Measurements from ENCODE around the gene MAD1L1. TPM values are rescaled to one million over a fixed set of nuclear protein-coding genes. Genes with fewer than 3 reads are reported as not detected.

Gene MAD1L1
- total and polyA plus RNA-seq, 8 donors, result 12.8 to 469 (median 27.3) TPM

DNA sequence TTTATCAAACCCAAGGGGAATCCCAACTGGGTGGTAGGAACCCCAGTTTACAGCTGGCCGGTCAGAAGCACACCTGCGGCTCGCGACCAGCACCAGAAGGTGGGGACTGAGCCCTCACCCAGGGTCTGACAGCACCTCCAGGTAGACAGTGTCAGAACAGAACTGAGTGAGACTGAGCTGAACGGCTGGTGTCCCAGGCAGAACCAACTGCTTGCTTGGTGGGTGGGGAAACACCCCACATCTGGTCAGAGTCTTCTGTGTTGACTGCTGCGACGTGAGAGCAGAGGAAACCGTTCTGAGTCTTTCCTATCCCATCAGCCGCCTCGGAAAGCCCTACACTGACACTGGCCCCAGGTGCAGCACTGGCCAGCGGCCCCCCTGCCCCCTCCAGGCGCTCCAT, 160.7 kb downstream of the MAD1L1 start:
- TF ChIP-seq, protein P1, sequence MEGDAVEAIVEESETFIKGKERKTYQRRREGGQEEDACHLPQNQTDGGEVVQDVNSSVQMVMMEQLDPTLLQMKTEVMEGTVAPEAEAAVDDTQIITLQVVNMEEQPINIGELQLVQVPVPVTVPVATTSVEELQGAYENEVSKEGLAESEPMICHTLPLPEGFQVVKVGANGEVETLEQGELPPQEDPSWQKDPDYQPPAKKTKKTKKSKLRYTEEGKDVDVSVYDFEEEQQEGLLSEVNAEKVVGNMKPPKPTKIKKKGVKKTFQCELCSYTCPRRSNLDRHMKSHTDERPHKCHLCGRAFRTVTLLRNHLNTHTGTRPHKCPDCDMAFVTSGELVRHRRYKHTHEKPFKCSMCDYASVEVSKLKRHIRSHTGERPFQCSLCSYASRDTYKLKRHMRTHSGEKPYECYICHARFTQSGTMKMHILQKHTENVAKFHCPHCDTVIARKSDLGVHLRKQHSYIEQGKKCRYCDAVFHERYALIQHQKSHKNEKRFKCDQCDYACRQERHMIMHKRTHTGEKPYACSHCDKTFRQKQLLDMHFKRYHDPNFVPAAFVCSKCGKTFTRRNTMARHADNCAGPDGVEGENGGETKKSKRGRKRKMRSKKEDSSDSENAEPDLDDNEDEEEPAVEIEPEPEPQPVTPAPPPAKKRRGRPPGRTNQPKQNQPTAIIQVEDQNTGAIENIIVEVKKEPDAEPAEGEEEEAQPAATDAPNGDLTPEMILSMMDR (IDR thresholded peaks at IDR 0.05), result no peak
- no peak for TF ChIP-seq POLR2A (IDR thresholded peaks at IDR 0.05)
- TF ChIP-seq EP300 (IDR thresholded peaks at IDR 0.05), result no peak
- no peak for TF ChIP-seq POLR2AphosphoS5 (IDR thresholded peaks at IDR 0.05)
- H3K9me3 ChIP-seq, result no peaks in the 10 kb centered on the region
- peaks cover 0 to 36% (median 30%) of the 10 kb centered on the region in 4 donors for H3K36me3 ChIP-seq
- WGBS, 5 donors, result 79 to 95% (median 92%) methylated on average over 11 to 12 of the region's 12 CpGs
- H3K27me3 ChIP-seq, result no peaks in the 10 kb centered on the region
- H3K27ac ChIP-seq, result no peak overlapping the region
- H3K4me1 ChIP-seq, result no peaks in the 10 kb centered on the region
- intact Hi-C loops (cut with DNase I; ENCODE audit: low total_unique reads), result no loop called here
- H3K4me3 ChIP-seq, result no peak overlapping the region
- DNase-seq, result no peak

DNA sequence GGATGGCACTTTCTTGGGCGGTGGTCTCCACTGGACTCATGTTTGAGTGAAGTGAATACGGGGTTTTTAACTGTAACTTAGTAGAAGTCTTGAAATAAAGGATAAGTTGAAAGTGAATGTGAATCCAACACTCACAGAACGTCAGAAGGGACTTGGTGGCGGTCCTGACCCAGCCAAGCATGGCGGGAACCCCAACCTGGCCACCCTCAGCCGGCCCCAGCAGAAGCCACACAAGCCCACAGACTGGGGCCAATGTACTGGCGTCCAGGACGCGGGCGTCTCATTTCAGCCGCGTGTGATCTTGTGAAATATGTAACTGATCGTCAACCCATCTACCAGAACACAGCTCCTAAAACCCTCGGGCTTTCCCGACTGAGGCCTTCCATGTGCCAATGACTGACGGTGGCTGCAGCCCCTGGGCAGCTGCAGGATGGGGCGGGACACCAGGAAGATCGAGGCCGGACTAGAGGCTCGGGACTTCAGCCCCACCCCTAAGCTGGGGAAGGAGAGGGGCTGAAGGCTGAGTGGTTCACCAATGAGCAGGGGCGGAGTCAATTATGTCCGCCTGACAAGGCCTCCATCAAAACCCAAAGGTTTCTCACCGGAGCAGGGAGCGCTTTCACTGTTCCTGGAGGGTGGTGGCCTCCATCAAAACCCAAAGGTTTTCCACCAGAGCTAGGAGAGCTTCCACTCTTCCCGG, 161.5 kb downstream of the MAD1L1 start:
- intact Hi-C loops (cut with DNase I; ENCODE audit: low total_unique reads), result no loop called here
- Histone ChIP-seq H3K27me3 (no peaks in the 10 kb centered on the region), H3K36me3 (peaks cover 0 to 36% (median 33%) of the 10 kb centered on the region in 4 donors), H3K4me3 (no peak overlapping the region), H3K27ac (no peak overlapping the region), H3K9me3 (no peaks in the 10 kb centered on the region), H3K4me1 (no peaks in the 10 kb centered on the region)
- no peak for DNase-seq
- TF ChIP-seq POLR2A (IDR thresholded peaks at IDR 0.05) (no peak), EP300 (IDR thresholded peaks at IDR 0.05) (no peak), POLR2AphosphoS5 (IDR thresholded peaks at IDR 0.05) (no peak)
- TF ChIP-seq, protein P1 (IDR thresholded peaks at IDR 0.05), result no peak
- WGBS, 5 donors, result 94 to 98% (median 97%) methylated on average over 20 to 25 of the region's 25 CpGs

DNA sequence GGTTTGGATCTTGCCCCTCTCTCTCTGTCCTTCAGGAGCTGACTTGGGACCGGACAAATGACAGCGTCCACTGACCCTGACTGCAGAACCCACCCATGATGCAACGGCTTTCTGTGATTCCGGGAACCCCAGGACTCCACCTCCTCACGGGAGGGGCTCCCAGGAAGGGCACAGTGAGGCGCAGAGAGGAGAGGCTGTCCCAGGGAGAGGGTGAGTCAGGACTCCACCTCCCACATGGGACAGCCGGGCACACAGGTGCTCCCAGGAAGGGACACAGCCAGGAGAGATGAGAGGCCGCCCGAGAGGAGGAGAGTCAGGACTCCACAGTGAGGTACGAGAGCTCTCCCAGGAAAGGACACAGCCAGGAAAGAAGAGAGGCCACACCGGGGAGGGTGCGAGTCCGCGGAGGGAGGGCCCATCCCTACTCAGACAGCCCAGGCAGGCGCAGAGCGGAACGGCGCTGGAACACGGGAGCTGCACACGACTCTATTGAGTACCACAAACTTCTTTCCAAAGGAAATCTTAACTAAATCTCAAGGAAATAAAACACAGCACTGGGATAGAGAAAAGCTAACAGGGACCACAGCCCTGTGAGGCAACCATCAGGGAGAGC, 162.5 kb downstream of the MAD1L1 start:
- WGBS, 5 donors, result 83 to 90% (median 89%) methylated on average over 20 of the region's 20 CpGs
- Histone ChIP-seq H3K9me3 (no peaks in the 10 kb centered on the region), H3K27me3 (no peaks in the 10 kb centered on the region), H3K4me3 (no peak overlapping the region), H3K4me1 (no peaks in the 10 kb centered on the region), H3K27ac (no peak overlapping the region), H3K36me3 (peaks cover 0 to 41% (median 32%) of the 10 kb centered on the region in 4 donors)
- TF ChIP-seq EP300 (IDR thresholded peaks at IDR 0.05) (no peak), POLR2A (IDR thresholded peaks at IDR 0.05) (no peak), POLR2AphosphoS5 (IDR thresholded peaks at IDR 0.05) (no peak)
- TF ChIP-seq, protein P1 (IDR thresholded peaks at IDR 0.05), result no peak
- no peak for DNase-seq
- intact Hi-C loops (cut with DNase I; ENCODE audit: low total_unique reads), result no loop called here

DNA sequence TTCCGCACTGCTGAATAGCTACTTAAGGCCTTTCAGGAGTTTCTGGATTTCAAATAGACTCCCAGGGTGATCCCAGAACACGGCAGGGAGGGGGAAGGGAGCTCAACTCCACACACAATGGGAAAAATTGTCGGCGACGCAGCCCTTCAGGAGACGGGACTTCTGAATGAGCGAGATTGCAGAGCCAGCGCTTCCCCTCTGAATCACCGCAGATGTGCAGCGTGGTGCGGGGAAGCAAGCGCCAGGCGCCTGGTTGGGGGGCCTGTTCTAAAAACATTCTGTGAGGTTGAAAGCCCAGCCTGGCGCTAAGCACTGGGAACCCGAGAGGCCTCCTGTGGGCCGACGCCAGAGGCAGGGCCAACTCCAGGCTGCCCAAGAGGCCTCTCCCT, 163.3 kb downstream of the MAD1L1 start:
- H3K9me3 ChIP-seq, result no peaks in the 10 kb centered on the region
- no peaks in the 10 kb centered on the region for H3K27me3 ChIP-seq
- H3K36me3 ChIP-seq, result peaks cover 0 to 49% (median 32%) of the 10 kb centered on the region in 4 donors
- peak in 1 of 2 donors; percentile 55 for DNase-seq
- intact Hi-C loops (cut with DNase I; ENCODE audit: low total_unique reads), result no loop called here
- 79 to 92% (median 87%) methylated on average over 17 of the region's 17 CpGs for WGBS, 5 donors
- H3K4me3 ChIP-seq, result no peak overlapping the region
- H3K4me1 ChIP-seq, result no peaks in the 10 kb centered on the region
- TF ChIP-seq, protein P1 (IDR thresholded peaks at IDR 0.05), result no peak
- H3K27ac ChIP-seq, result no peak overlapping the region
